GM12878 (cell line): ENCODE results near the gene MAP2K1. TPM values are rescaled to one million over a fixed set of nuclear protein-coding genes. Genes with fewer than 3 reads are reported as not detected.
A peak's percentile ranks its signal among the peaks of the same experiment; 100 is the strongest.

ENCODE experiments used
- BCL11A ChIP-seq: IDR thresholded peaks from 2 replicates; pipeline ENCODE4 v1.6.1; 2011; ENCODE audit warnings: low read depth, low read length
- BHLHE40 ChIP-seq, 2 experiments: fragments of 450-650 bp in 1 of 2; IDR thresholded peaks; 2 replicates each; pipeline ENCODE4 v1.6.1; 2011 to 2017; ENCODE audit warnings: low read depth in 2 of 2, borderline replicate concordance in 1 of 2, improper control_type of control experiment in 1 of 2, low read length in 1 of 2, mild to moderate bottlenecking in 1 of 2
- CBFB ChIP-seq: IDR thresholded peaks from 2 replicates; pipeline ENCODE4 v1.6.1; 2016; ENCODE audit warnings: antibody characterized with exemption, low read depth
- E2F8 ChIP-seq: fragments of 450-650 bp; IDR thresholded peaks from 2 replicates; pipeline ENCODE4 v1.6.1; 2018; ENCODE audit warnings: mild to moderate bottlenecking, low read depth, moderate library complexity; ENCODE audit not compliant: partially characterized antibody
- EGR1 ChIP-seq, 2 experiments: IDR thresholded peaks; 1 replicate in 1 of 2; 2 replicates in 1 of 2; pipeline ENCODE4 v1.6.1; 2011 to 2012; ENCODE audit warnings: low read depth in 2 of 2, low read length in 2 of 2, borderline replicate concordance in 1 of 2, mild to moderate bottlenecking in 1 of 2, moderate library complexity in 1 of 2
- ELK1 ChIP-seq: IDR thresholded peaks from 2 replicates; pipeline ENCODE4 v1.6.1; 2012; ENCODE audit warnings: low read depth, low read length, improper control_type of control experiment
- ESRRA ChIP-seq: IDR thresholded peaks from 2 replicates; pipeline ENCODE4 v1.6.1; 2012; ENCODE audit warnings: mild to moderate bottlenecking, low read length, improper control_type of control experiment
- FOXM1 ChIP-seq: IDR thresholded peaks from 2 replicates; pipeline ENCODE4 v1.6.1; 2012; ENCODE audit warnings: low read depth, mild to moderate bottlenecking, inconsistent platforms, low read length, moderate library complexity
- HCFC1 ChIP-seq: fragments of 150-350 bp; IDR thresholded peaks from 2 replicates; pipeline ENCODE4 v1.6.1; 2014; ENCODE audit warnings: low read length
- HDAC2 ChIP-seq: fragments of 200-600 bp; sonication (generic); IDR thresholded peaks from 2 replicates; pipeline ENCODE4 v1.6.1; 2017
- IKZF2 ChIP-seq, 2 experiments: fragments of 450-650 bp; IDR thresholded peaks; 2 replicates each; pipeline ENCODE4 v1.6.1; 2017; ENCODE audit warnings: mild to moderate bottlenecking in 2 of 2, moderate library complexity in 2 of 2
- IRF3 ChIP-seq: fragments of 450-650 bp; IDR thresholded peaks from 2 replicates; pipeline ENCODE4 v1.6.1; 2014; ENCODE audit warnings: mild to moderate bottlenecking
- IRF4 ChIP-seq: IDR thresholded peaks from 2 replicates; pipeline ENCODE4 v1.6.1; 2011; ENCODE audit warnings: low read depth, low read length
- KAT2A ChIP-seq: conservative IDR thresholded peaks from 2 replicates; pipeline ENCODE4 v1.6.1; 2011; ENCODE audit warnings: low read depth, low read length; ENCODE audit not compliant: control insufficient read depth
- LARP7 ChIP-seq: fragments of 450-650 bp; IDR thresholded peaks from 2 replicates; pipeline ENCODE4 v1.6.1; 2017; ENCODE audit warnings: mild to moderate bottlenecking
- NR2C1 ChIP-seq: fragments of 450-650 bp; IDR thresholded peaks from 2 replicates; pipeline ENCODE4 v1.6.1; 2017; ENCODE audit warnings: antibody characterized with exemption, mild to moderate bottlenecking, moderate library complexity
- PML ChIP-seq: IDR thresholded peaks from 2 replicates; pipeline ENCODE4 v1.6.1; 2012; ENCODE audit warnings: low read length, inconsistent platforms
- POLR2AphosphoS2 ChIP-seq: IDR thresholded peaks from 2 replicates; pipeline ENCODE4 v1.6.1; 2011; ENCODE audit warnings: low read depth, mild to moderate bottlenecking, low read length, improper control_type of control experiment, moderate library complexity
- POU2F2 ChIP-seq: IDR thresholded peaks from 3 replicates; pipeline ENCODE4 v1.6.1; 2011; ENCODE audit warnings: low read depth, mild to moderate bottlenecking, low read length, borderline replicate concordance
- RB1 ChIP-seq: fragments of 450-650 bp; formaldehyde crosslinking; IDR thresholded peaks from 2 replicates; pipeline ENCODE4 v1.6.1; 2017; ENCODE audit warnings: mild to moderate bottlenecking, borderline replicate concordance
- RCOR1 ChIP-seq: conservative IDR thresholded peaks from 2 replicates; pipeline ENCODE4 v1.6.1; 2012; ENCODE audit warnings: low read depth, low read length, improper control_type of control experiment
- RUNX3 ChIP-seq: IDR thresholded peaks from 2 replicates; pipeline ENCODE4 v1.6.1; 2012; ENCODE audit warnings: low read length, inconsistent platforms
- SUZ12 ChIP-seq: fragments of 200-600 bp; sonication (generic); IDR thresholded peaks from one replicate; pipeline ENCODE4 v1.6.1; 2018; ENCODE audit warnings: antibody characterized with exemption, mild to moderate bottlenecking; ENCODE audit not compliant: unreplicated experiment
- TCF12 ChIP-seq: IDR thresholded peaks from 2 replicates; pipeline ENCODE4 v1.6.1; 2011; ENCODE audit warnings: low read depth, mild to moderate bottlenecking, low read length
- polyA plus RNA-seq, 11 experiments: library from polyadenylated mRNA; depleted of rRNA in 4 of 11; unstranded in 6 of 11; stranded (reverse) in 5 of 11; fragments of >200 nt; fragmentation: Nextera tagmentation in 4 of 11; fragmentation: Illumina TruSeq in 1 of 11; extraction: Ambion mirVana in 4 of 11; extraction: Trizol in 1 of 11; gene quantifications; 1 replicate in 1 of 11; 2 replicates in 10 of 11; pipeline versions ENCODE4 v1.2.1 to v1.2.3, GENCODE V29; 2011 to 2016; ENCODE audit warnings: inconsistent platforms in 2 of 11, missing spikeins in 2 of 11, low read depth in 1 of 11
- total RNA-seq, 4 experiments: library from RNA; depleted of rRNA in 3 of 4; stranded (reverse); fragments of >200 nt in 3 of 4; fragmentation: Illumina TruSeq in 1 of 4; extraction: Trizol in 1 of 4; gene quantifications; 2 replicates each; pipeline versions ENCODE4 v1.2.1 to v1.2.3, GENCODE V29; 2013 to 2021
- TF ChIP-seq, protein P1 (sequence below): fragments of 450-650 bp; IDR thresholded peaks from 2 replicates; pipeline ENCODE4 v1.6.1; 2016; ENCODE audit warnings: mild to moderate bottlenecking

MAP2K1 gene
- total and polyA plus RNA-seq, 10 of the 15 experiments (the other 5 are each of a cell fraction or from before 2014, with no cell fraction given): 11.2 to 112 (median 56.6) TPM

DNA sequence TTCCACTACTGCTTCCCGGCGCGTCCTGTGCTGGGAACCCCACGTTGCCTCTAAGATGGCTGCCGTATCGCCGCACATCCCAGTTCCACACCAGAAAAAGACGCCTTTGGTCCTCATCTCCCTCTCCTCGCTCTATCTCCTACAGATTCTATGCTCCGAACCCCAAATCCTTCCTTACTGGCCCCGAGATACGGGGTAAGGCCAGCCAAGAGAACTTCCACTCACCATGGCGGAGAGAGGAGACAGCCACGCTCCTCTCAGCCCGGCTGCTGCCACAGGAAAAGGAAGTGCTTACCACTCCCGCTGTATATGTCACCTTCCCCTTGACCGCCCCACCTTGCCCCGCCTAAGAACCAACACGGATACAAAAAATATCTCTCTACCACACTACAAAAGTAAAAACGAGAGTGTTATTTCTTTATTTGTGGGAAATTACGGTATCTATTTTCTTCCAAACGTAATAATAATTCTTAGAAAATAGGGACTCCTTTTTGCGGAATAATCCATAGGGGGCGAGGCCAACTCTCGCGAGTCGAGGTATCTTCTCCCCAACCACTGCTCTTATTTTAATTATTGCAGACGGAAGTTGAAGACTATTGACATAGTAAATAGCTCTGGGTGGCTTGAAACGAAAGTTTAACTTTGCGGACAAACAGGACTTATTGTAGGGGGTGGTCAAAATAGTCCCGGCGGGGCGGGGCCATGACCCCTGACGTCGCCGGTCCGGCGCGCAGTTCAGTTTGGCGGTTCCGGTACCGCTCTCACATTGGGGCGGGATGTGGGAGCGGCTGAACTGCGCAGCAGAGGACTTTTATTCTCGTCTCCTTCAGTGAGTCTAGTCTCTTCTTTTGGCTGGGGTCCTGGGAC lies 118.1 kb downstream of the MAP2K1 start, which contains the start of the genes RPL4 and ZWILCH (continued):
- TF ChIP-seq E2F8: peak; percentile 96
- no peak for TF ChIP-seq ELK1
- TF ChIP-seq PML: peak; percentile 99
- TF ChIP-seq CBFB: peak; percentile 97
- TF ChIP-seq, protein P1, sequence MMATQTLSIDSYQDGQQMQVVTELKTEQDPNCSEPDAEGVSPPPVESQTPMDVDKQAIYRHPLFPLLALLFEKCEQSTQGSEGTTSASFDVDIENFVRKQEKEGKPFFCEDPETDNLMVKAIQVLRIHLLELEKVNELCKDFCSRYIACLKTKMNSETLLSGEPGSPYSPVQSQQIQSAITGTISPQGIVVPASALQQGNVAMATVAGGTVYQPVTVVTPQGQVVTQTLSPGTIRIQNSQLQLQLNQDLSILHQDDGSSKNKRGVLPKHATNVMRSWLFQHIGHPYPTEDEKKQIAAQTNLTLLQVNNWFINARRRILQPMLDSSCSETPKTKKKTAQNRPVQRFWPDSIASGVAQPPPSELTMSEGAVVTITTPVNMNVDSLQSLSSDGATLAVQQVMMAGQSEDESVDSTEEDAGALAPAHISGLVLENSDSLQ: peak; percentile 61; the same call in 1 of the 2 replicates
- TF ChIP-seq FOXM1: peak; percentile 59; the same call in 1 of the 2 replicates
- peak; percentile 94 for TF ChIP-seq POLR2AphosphoS2
- 0 out of 4 replicates have a peak, but pooled peaks have one; percentile 2 to 7 for TF ChIP-seq BHLHE40 (IDR thresholded peaks at IDR 0.05; ENCODE audit: borderline replicate concordance in 1 of 2, low read depth in 2 of 2, low read length in 1 of 2)
- no peak for TF ChIP-seq BCL11A
- 0 out of 2 replicates have a peak, but pooled peaks have one; percentile 43 for TF ChIP-seq RCOR1
- TF ChIP-seq IRF4: peak; percentile 63
- TF ChIP-seq IRF3: no peak
- no peak for TF ChIP-seq ESRRA
- TF ChIP-seq RB1: peak; percentile 45; the same call in 1 of the 2 replicates
- TF ChIP-seq HCFC1: peak; percentile 48; the same call in 1 of the 2 replicates
- 0 out of 2 replicates have a peak, but pooled peaks have one; percentile 17 for TF ChIP-seq LARP7
- TF ChIP-seq POU2F2: peak; percentile 93
- TF ChIP-seq IKZF2 (IDR thresholded peaks at IDR 0.05): peak in 1 of 2 experiments; percentile 35; a peak in 2 of 4 replicates
- peak; percentile 63; the same call in 1 of the 2 replicates for TF ChIP-seq TCF12
- no peak for TF ChIP-seq KAT2A
- 0 out of 3 replicates have a peak, but pooled peaks of 1 of the 2 experiments have one; percentile 22 for TF ChIP-seq EGR1 (IDR thresholded peaks at IDR 0.05; ENCODE audit: borderline replicate concordance in 1 of 2, low read depth in 2 of 2, low read length in 2 of 2)
- peak; percentile 88 for TF ChIP-seq RUNX3
- no peak for TF ChIP-seq SUZ12
- TF ChIP-seq HDAC2: no peak
- peak; percentile 86 for TF ChIP-seq NR2C1
